K562 (cell line): Measurements from ENCODE around the gene FIGLA. TPM values are rescaled to one million over a fixed set of nuclear protein-coding genes. Genes with fewer than 3 reads are reported as not detected.

Experiments used
- ATAC-seq: fragments of 200-7000 bp; cut with Tn5 transposase; 3 replicates; pipeline ENCODE4 v1.9.1; 2020; ENCODE audit warnings: moderate library complexity
- BruUV-seq: library from RNA; stranded (reverse); fragments of 400-500 nt; replicated peaks from 2 replicates; lab custom pipeline; 2021; lab: Mats Ljungman, UMichigan
- CTCF ChIA-PET: fragments of 300-600 bp; formaldehyde crosslinking; extraction: SDS; loops from one replicate; lab custom pipeline; 2021; ENCODE audit warnings: low intra/inter-chr PET ratio; lab: Yijun Ruan, JAX
- POLR2A ChIA-PET: fragments of 300-600, 350-650 bp; sonication (Branson Sonifier 250); formaldehyde crosslinking; extraction: SDS; loops from one replicate; lab custom pipeline; 2021; ENCODE audit warnings: antibody characterized with exemption, inconsistent platforms; lab: Yijun Ruan, JAX
- DNase-seq, 4 experiments: peaks; one replicate each; pipeline versions ENCODE4 v3.0.0 to v3.0.0-alpha.2; 2011 to 2018; ENCODE audit warnings: low spot score in 3 of 4, mixed read lengths in 3 of 4; ENCODE audit errors: extremely low read depth in 1 of 4
- FAIRE-seq: peaks from 2 replicates; lab custom pipeline; 2011; peaks lifted over from hg19 to GRCh38; lab: Jason Lieb, UNC
- H2AFZ ChIP-seq: 2 replicates; pipeline ENCODE4 v1.6.0; 2011; ENCODE audit warnings: low read depth, low read length, control low read depth, inconsistent platforms
- H3K27ac ChIP-seq: fragments of 200-600 bp; 3 replicates; pipeline ENCODE4 v1.8.0; 2011; ENCODE audit warnings: low read depth, mild to moderate bottlenecking, control low read depth, inconsistent platforms, low read length, moderate library complexity, mixed read lengths; ENCODE audit errors: extremely low read depth
- H3K27me3 ChIP-seq, 2 experiments: fragments of 300-600 bp in 1 of 2; 2 replicates in 1 of 2; 3 replicates in 1 of 2; pipeline versions ENCODE4 v1.6.0 to v1.8.0; 2011; ENCODE audit warnings: inconsistent platforms in 2 of 2, low read length in 2 of 2, mild to moderate bottlenecking in 1 of 2, mixed read lengths in 1 of 2, moderate library complexity in 1 of 2; ENCODE audit not compliant: control insufficient read depth in 2 of 2, insufficient read depth in 2 of 2
- H3K36me3 ChIP-seq: fragments of 300-600 bp; 3 replicates; pipeline ENCODE4 v1.8.0; 2011; ENCODE audit warnings: mild to moderate bottlenecking, low read length, inconsistent platforms; ENCODE audit not compliant: control insufficient read depth, insufficient read depth
- H3K4me1 ChIP-seq, 2 experiments: fragments of 200-600 bp in 1 of 2; replicated peaks in 1 of 2; 2 replicates in 1 of 2; 3 replicates in 1 of 2; pipeline versions ENCODE4 v1.5.1 to v1.8.0; 2011; ENCODE audit warnings: inconsistent platforms in 2 of 2, low read length in 2 of 2, mild to moderate bottlenecking in 1 of 2, mixed read lengths in 1 of 2, moderate library complexity in 1 of 2; ENCODE audit not compliant: control insufficient read depth in 2 of 2, insufficient read depth in 2 of 2
- H3K4me2 ChIP-seq: 2 replicates; pipeline ENCODE4 v1.6.1; 2011; ENCODE audit warnings: low read length, control low read depth, inconsistent platforms, mixed read lengths; ENCODE audit not compliant: insufficient read depth
- H3K4me3 ChIP-seq: fragments of 200-600 bp; sonication (generic), shearing (Covaris generic); 2 replicates; pipeline ENCODE4 v1.5.1; 2016; ENCODE audit warnings: control low read depth, inconsistent platforms
- H3K79me2 ChIP-seq: fragments of 200-600 bp; 3 replicates; pipeline ENCODE4 v1.8.0; 2011; ENCODE audit warnings: low read length, inconsistent platforms; ENCODE audit not compliant: control insufficient read depth, insufficient read depth
- H3K9ac ChIP-seq, 2 experiments: 2 replicates each; pipeline versions ENCODE4 v1.6.0 to v1.6.1; 2011; ENCODE audit warnings: low read depth in 2 of 2, low read length in 2 of 2, control low read depth in 1 of 2, inconsistent platforms in 1 of 2, mild to moderate bottlenecking in 1 of 2, mixed read lengths in 1 of 2; ENCODE audit not compliant: insufficient read depth in 1 of 2
- H3K9me1 ChIP-seq: one replicate; pipeline ENCODE4 v1.6.0; 2011; ENCODE audit warnings: inconsistent platforms, mild to moderate bottlenecking, low read length, moderate library complexity; ENCODE audit not compliant: control insufficient read depth, insufficient read depth
- H3K9me3 ChIP-seq: replicated peaks from 2 replicates; pipeline ENCODE4 v1.5.1; 2011; ENCODE audit warnings: low read depth, low read length, inconsistent platforms; ENCODE audit not compliant: control insufficient read depth, insufficient read depth
- H4K20me1 ChIP-seq: replicated peaks from 2 replicates; pipeline ENCODE4 v1.6.1; 2011; ENCODE audit warnings: low read length, inconsistent platforms, mixed read lengths; ENCODE audit not compliant: control insufficient read depth, insufficient read depth
- CBX3 ChIP-seq, 2 experiments: IDR thresholded peaks; 1 replicate in 1 of 2; 2 replicates in 1 of 2; pipeline ENCODE4 v1.6.1; 2012; ENCODE audit warnings: inconsistent platforms in 2 of 2, low read length in 2 of 2, borderline replicate concordance in 1 of 2, control low read depth in 1 of 2
- HDAC2 ChIP-seq: fragments of 450-650 bp; IDR thresholded peaks from 2 replicates; pipeline ENCODE4 v1.6.1; 2016; ENCODE audit warnings: mild to moderate bottlenecking
- MTA1 ChIP-seq: fragments of 450-650 bp; IDR thresholded peaks from 2 replicates; pipeline ENCODE4 v1.6.1; 2017; ENCODE audit warnings: borderline replicate concordance
- PBX2 ChIP-seq, 2 experiments: IDR thresholded peaks in 1 of 2; conservative IDR thresholded peaks in 1 of 2; 2 replicates each; pipeline ENCODE4 v1.6.1; 2016; ENCODE audit warnings: low read depth in 2 of 2, mild to moderate bottlenecking in 1 of 2, missing compliant biosample characterization in 1 of 2, missing genetic modification characterization in 1 of 2, moderate library complexity in 1 of 2
- PRPF4 ChIP-seq: fragments of 200-400 bp; formaldehyde crosslinking; IDR thresholded peaks from one replicate; pipeline ENCODE4 v1.6.1; 2017; ENCODE audit warnings: low read length, low read depth, mild to moderate bottlenecking; ENCODE audit not compliant: insufficient read depth, poor library complexity, severe bottlenecking
- SMARCA5 ChIP-seq: fragments of 450-650 bp; IDR thresholded peaks from 2 replicates; pipeline ENCODE4 v1.6.1; 2016
- ZBTB33 ChIP-seq: sonication (generic); formaldehyde crosslinking; IDR thresholded peaks from 2 replicates; pipeline ENCODE4 v1.8.1; 2023; ENCODE audit warnings: mild to moderate bottlenecking, missing genetic modification reagents
- ZNF644 ChIP-seq: fragments of 200-800 bp; sonication (Bioruptor generic); IDR thresholded peaks from 2 replicates; pipeline ENCODE4 v1.6.1; 2016; ENCODE audit warnings: low read depth, missing genetic modification characterization, missing compliant biosample characterization
- WGBS: fragments of 100-300 bp; shearing (Covaris generic); methylation state at CpG from one replicate; pipeline ENCODE4 v1.1.6; 2016; ENCODE audit warnings: low coverage, mixed read lengths; ENCODE audit not compliant: insufficient coverage; ENCODE audit errors: missing lambda C conversion rate; 5-methylcytosine and 5-hydroxymethylcytosine counted together
- in situ Hi-C: fragments of 300-500 bp; cut with MboI; formaldehyde crosslinking; loops from 4 replicates; pipeline ENCODE4 v1.15.0; 2018; ENCODE audit warnings: inconsistent platforms, mixed read lengths
- intact Hi-C: fragments of 100-400 bp; cut with micrococcal nuclease; formaldehyde crosslinking; loops from 2 replicates; pipeline ENCODE4 v1.14.2; 2022
- polyA plus RNA-seq, 8 experiments: library from polyadenylated mRNA; depleted of rRNA in 4 of 8; stranded (reverse) in 5 of 8; unstranded in 3 of 8; fragments of >200 nt; fragmentation: Nextera tagmentation in 2 of 8; fragmentation: Illumina TruSeq in 1 of 8; extraction: Ambion mirVana in 2 of 8; extraction: Trizol in 1 of 8; gene quantifications; 2 replicates each; pipeline versions ENCODE4 v1.2.1 to v1.2.3, GENCODE V29; 2011 to 2014; ENCODE audit warnings: inconsistent platforms in 1 of 8, missing spikeins in 1 of 8
- total RNA-seq, 7 experiments: library from RNA; depleted of rRNA in 6 of 7; stranded (reverse); fragments of >200 nt in 6 of 7; fragmentation: Illumina TruSeq in 2 of 7; extraction: Trizol in 2 of 7; gene quantifications; 2 replicates each; pipeline versions ENCODE4 v1.2.1 to v1.2.3, GENCODE V29; 2011 to 2021; ENCODE audit warnings: low replicate concordance in 1 of 7

FIGLA gene
- total and polyA plus RNA-seq, 9 of the 15 experiments (the other 6 are each of a cell fraction or from before 2014, with no cell fraction given): not detected

- TF ChIP-seq CBX3 (IDR thresholded peaks at IDR 0.05; ENCODE audit: borderline replicate concordance in 1 of 2, low read length in 2 of 2): peak in 1 of 2 experiments; percentile 79; a peak in 1 of 3 replicates
- peak; percentile 92 for TF ChIP-seq SMARCA5
- peak; percentile 81; the same call in 1 of the 2 replicates for TF ChIP-seq HDAC2
- TF ChIP-seq ZNF644 (tag): no peak
- TF ChIP-seq MTA1: no peak
- TF ChIP-seq ZBTB33 (CRISPR knock-in tag): no peak
Observed at GRCh38 chr2:70784320-70784719, 6.1 kb downstream of the FIGLA start (continued).

GRCh38 chr2:70779911-70780545 is 10.4 kb downstream of the FIGLA start:
- intact Hi-C loops (loop anchor here (10.0 kb wide), 1 partner anchor 435 kb away; no protein-coding TSS in a partner anchor), in situ Hi-C loops (loop anchor here (5.0 to 25.0 kb wide), 3 partner anchors 93 to 468 kb away; partner anchors contain the start of gene FAM136A)
- Histone ChIP-seq H3K79me2 (no peaks in the 10 kb centered on the region), H2AFZ (no peak overlapping the region), H4K20me1 (no peaks in the 10 kb centered on the region), H3K9me3 (no peaks in the 10 kb centered on the region), H3K27ac (no peak overlapping the region), H3K36me3 (no peaks in the 10 kb centered on the region), H3K4me2 (no peak overlapping the region), H3K4me3 (no peak overlapping the region), H3K27me3 (no peaks in the 10 kb centered on the region), H3K9ac (no peak overlapping the region), H3K4me1 (peaks cover 0 to 8% of the 10 kb centered on the region in 2 experiments; a peak in 3 of 5 replicates), H3K9me1 (no peaks in the 10 kb centered on the region)
- POLR2A ChIA-PET: interaction anchor here (2.0 kb wide), 1 partner anchor 12 kb away, joined by 5 read pairs; the partner anchor contains the start of gene ADD2
- TF ChIP-seq PRPF4 (no peak), PBX2 (CRISPR knock-in tag; IDR thresholded peaks at IDR 0.05; ENCODE audit: low read depth) (no peak), PBX2 (tag; conservative IDR thresholded peaks at IDR 0.05; ENCODE audit: low read depth) (0 out of 2 replicates have a peak, but pooled peaks have one; percentile 35)
- no peak for DNase-seq
- WGBS: 40% methylated on average over 8 of the region's 8 CpGs
- FAIRE-seq: no peak
- no TSS peak for BruUV-seq
- CTCF ChIA-PET: no interaction called here
- ATAC-seq: no peak
